ENCODE data around the gene FOXK2.

Gene FOXK2

GRCh38 chr17:82619641-82620040 lies 100.1 kb downstream of the FOXK2 start:
- no peak for DNase-seq (ENCODE audit: extremely low read depth, low read depth)
- TF ChIP-seq CTCF (IDR thresholded peaks at IDR 0.05; ENCODE audit: low read depth, low read length), result no peak

GRCh38 chr17:82623707-82624106 lies 104.2 kb downstream of the FOXK2 start:
- TF ChIP-seq CTCF (IDR thresholded peaks at IDR 0.05; ENCODE audit: low read depth, low read length), result no peak
- no peak for DNase-seq (ENCODE audit: extremely low read depth, low read depth)

- TF ChIP-seq CTCF (IDR thresholded peaks at IDR 0.05; ENCODE audit: low read depth, low read length), result no peak
- DNase-seq (ENCODE audit: extremely low read depth, low read depth), result no peak
These were observed 107.9 kb downstream of the FOXK2 start for GRCh38 chr17:82627405-82627804.

GRCh38 chr17:82629748-82630147 lies 110.2 kb downstream of the FOXK2 start:
- no peak for DNase-seq (ENCODE audit: extremely low read depth, low read depth)
- no peak for TF ChIP-seq CTCF (IDR thresholded peaks at IDR 0.05; ENCODE audit: low read depth, low read length)

GRCh38 chr17:82630212-82630611 lies 110.7 kb downstream of the FOXK2 start:
- no peak for DNase-seq (ENCODE audit: extremely low read depth, low read depth)
- TF ChIP-seq CTCF (IDR thresholded peaks at IDR 0.05; ENCODE audit: low read depth, low read length), result no peak

GRCh38 chr17:82631544-82631943 lies 112.0 kb downstream of the FOXK2 start:
- DNase-seq (ENCODE audit: extremely low read depth, low read depth), result no peak
- no peak for TF ChIP-seq CTCF (IDR thresholded peaks at IDR 0.05; ENCODE audit: low read depth, low read length)

- TF ChIP-seq CTCF (IDR thresholded peaks at IDR 0.05; ENCODE audit: low read depth, low read length), result no peak
- no peak for DNase-seq (ENCODE audit: extremely low read depth, low read depth)
These were observed 112.9 kb downstream of the FOXK2 start for GRCh38 chr17:82632451-82632850.
